ENCODE results near the gene LDHAL6B. TPM values are rescaled to one million over a fixed set of nuclear protein-coding genes. Genes with fewer than 3 reads are reported as not detected.

Gene LDHAL6B
- total and polyA plus RNA-seq, 2 of the 8 experiments (the other 6 are each of a cell fraction or from before 2014, with no cell fraction given) = not detected

GRCh38 chr15:59232476-59232875, 25.8 kb downstream of the LDHAL6B start:
- no peak for FAIRE-seq
- Histone ChIP-seq H3K4me3 (ENCODE audit: extremely low read depth in 1 of 4, insufficient read depth in 2 of 4, low read depth in 3 of 4, low read length in 4 of 4) (no peak overlapping the region), H3K14ac (ENCODE audit: insufficient read length) (no peak overlapping the region), H3K56ac (replicated peaks; ENCODE audit: insufficient read length, low read depth, low read length) (no peak overlapping the region), H3K4ac (replicated peaks; ENCODE audit: insufficient read length, low read depth, low read length) (no peak overlapping the region), H3K23me2 (ENCODE audit: low read depth, low read length) (peaks cover 2% of the 10 kb centered on the region; the same call in 1 of the 2 replicates), H2BK120ac (replicated peaks; ENCODE audit: low read depth, low read length) (no peak overlapping the region), H2BK15ac (ENCODE audit: low read length) (no peak overlapping the region), H2BK20ac (ENCODE audit: low read length) (no peak overlapping the region), H3K4me1 (replicated peaks in 1 of 4; ENCODE audit: control insufficient read depth in 3 of 4, insufficient read depth in 4 of 4, low read length in 3 of 4) (peaks cover 0 to 3% (median 0%) of the 10 kb centered on the region in 4 experiments; a peak in 3 of 7 replicates), H4K5ac (ENCODE audit: insufficient read length, low read depth, low read length) (no peak overlapping the region), H3K4me2 (ENCODE audit: insufficient read depth in 1 of 2, low read depth in 2 of 2, low read length in 2 of 2) (no peak overlapping the region), H3K9me3 (ENCODE audit: insufficient read depth in 2 of 2, low read depth in 1 of 2, low read length in 1 of 2) (no peaks in the 10 kb centered on the region), H4K20me1 (replicated peaks in 1 of 2; ENCODE audit: control insufficient read depth in 1 of 2, insufficient read depth in 2 of 2, low read length in 2 of 2) (peaks cover 0 to 2% of the 10 kb centered on the region in 2 experiments), H3K23ac (ENCODE audit: insufficient read length) (no peak overlapping the region), H4K91ac (replicated peaks; ENCODE audit: insufficient read length, low read length) (no peak overlapping the region), H3K18ac (ENCODE audit: extremely low read depth, low read length) (no peak overlapping the region), H3K79me2 (ENCODE audit: control insufficient read depth in 1 of 2, insufficient read depth in 2 of 2, low read length in 2 of 2) (no peaks in the 10 kb centered on the region; a peak in 1 of 4 replicates), H3K36me3 (ENCODE audit: control insufficient read depth in 2 of 4, insufficient read depth in 4 of 4, low read length in 3 of 4) (peaks cover 0 to 7% (median 2%) of the 10 kb centered on the region in 4 experiments; a peak in 2 of 8 replicates), H4K8ac (ENCODE audit: extremely low read depth, insufficient read depth, low read length) (no peak overlapping the region), H2AK5ac (ENCODE audit: low read depth, low read length) (no peak overlapping the region), H3K27me3 (replicated peaks in 1 of 4; ENCODE audit: control insufficient read depth in 3 of 4, extremely low read depth in 1 of 4, insufficient read depth in 3 of 4, low read length in 3 of 4) (no peaks in the 10 kb centered on the region), H2AFZ (ENCODE audit: low read length) (no peak overlapping the region), H2BK12ac (ENCODE audit: low read depth, low read length) (no peak overlapping the region), H3K27ac (ENCODE audit: low read depth, low read length) (no peak overlapping the region), H3K9ac (replicated peaks in 1 of 4; ENCODE audit: extremely low read depth in 1 of 4, low read depth in 3 of 4, low read length in 3 of 4) (no peak overlapping the region), H3K79me1 (ENCODE audit: low read depth, low read length) (no peaks in the 10 kb centered on the region; the same call in 1 of the 2 replicates), H2BK5ac (ENCODE audit: low read depth, low read length) (no peak overlapping the region)
- DNase-seq (ENCODE audit: low read depth in 1 of 2, low spot score in 2 of 2) = no peak
- 76% methylated on average over 1 of the region's 1 CpG; no CpG with 5 or more reads in 1 of the 2 experiments for WGBS, 2 experiments (ENCODE audit: extremely low coverage in 1 of 2, insufficient coverage in 1 of 2, insufficient read length in 1 of 2, insufficient replicate concordance in 2 of 2, low coverage in 1 of 2, low lambda C conversion rate in 2 of 2, missing lambda C conversion rate in 1 of 2)
- ChIA-PET CTCF (ENCODE audit: partially characterized antibody) (interaction anchor here (0.6 to 3.6 kb wide), 3 partner anchors 13 to 261 kb away, joined by 5 to 27 read pairs (median 6); no protein-coding TSS in a partner anchor), POLR2A (ENCODE audit: partially characterized antibody) (no interaction called here)
- TF ChIP-seq JUND (IDR thresholded peaks at IDR 0.05; ENCODE audit: low read length) (no peak), SP2 (IDR thresholded peaks at IDR 0.05; ENCODE audit: low read length) (no peak), TCF12 (IDR thresholded peaks at IDR 0.05; ENCODE audit: low read depth, low read length) (no peak), KDM5A (IDR thresholded peaks at IDR 0.05; ENCODE audit: low read length) (no peak), CBX8 (IDR thresholded peaks at IDR 0.05; ENCODE audit: borderline replicate concordance, low read depth, low read length) (no peak), SIRT6 (IDR thresholded peaks at IDR 0.05; ENCODE audit: low read length) (no peak), BCL11A (IDR thresholded peaks at IDR 0.05; ENCODE audit: low read depth in 2 of 2, low read length in 2 of 2) (no peak), BACH1 (IDR thresholded peaks at IDR 0.05; ENCODE audit: low read length) (no peak), SAP30 (IDR thresholded peaks at IDR 0.05; ENCODE audit: insufficient read depth, insufficient replicate concordance, low read length) (no peak), BRCA1 (IDR thresholded peaks at IDR 0.05; ENCODE audit: low read depth, low read length) (no peak), SIX5 (IDR thresholded peaks at IDR 0.05; ENCODE audit: low read depth, low read length) (no peak), GTF2F1 (IDR thresholded peaks at IDR 0.05; ENCODE audit: borderline replicate concordance, low read depth, low read length) (no peak), RFX5 (IDR thresholded peaks at IDR 0.05; ENCODE audit: borderline replicate concordance, low read depth, low read length) (no peak), KDM1A (IDR thresholded peaks at IDR 0.05; ENCODE audit: borderline replicate concordance, low read length) (no peak)

All from H1 (cell line).